ENCODE results near the gene RAB10. TPM values are rescaled to one million over a fixed set of nuclear protein-coding genes. Genes with fewer than 3 reads are reported as not detected.

Gene RAB10
- total and polyA plus RNA-seq, 2 of the 4 experiments (the other 2 are of a cell fraction) = 30.1 to 77.1 TPM

DNA sequence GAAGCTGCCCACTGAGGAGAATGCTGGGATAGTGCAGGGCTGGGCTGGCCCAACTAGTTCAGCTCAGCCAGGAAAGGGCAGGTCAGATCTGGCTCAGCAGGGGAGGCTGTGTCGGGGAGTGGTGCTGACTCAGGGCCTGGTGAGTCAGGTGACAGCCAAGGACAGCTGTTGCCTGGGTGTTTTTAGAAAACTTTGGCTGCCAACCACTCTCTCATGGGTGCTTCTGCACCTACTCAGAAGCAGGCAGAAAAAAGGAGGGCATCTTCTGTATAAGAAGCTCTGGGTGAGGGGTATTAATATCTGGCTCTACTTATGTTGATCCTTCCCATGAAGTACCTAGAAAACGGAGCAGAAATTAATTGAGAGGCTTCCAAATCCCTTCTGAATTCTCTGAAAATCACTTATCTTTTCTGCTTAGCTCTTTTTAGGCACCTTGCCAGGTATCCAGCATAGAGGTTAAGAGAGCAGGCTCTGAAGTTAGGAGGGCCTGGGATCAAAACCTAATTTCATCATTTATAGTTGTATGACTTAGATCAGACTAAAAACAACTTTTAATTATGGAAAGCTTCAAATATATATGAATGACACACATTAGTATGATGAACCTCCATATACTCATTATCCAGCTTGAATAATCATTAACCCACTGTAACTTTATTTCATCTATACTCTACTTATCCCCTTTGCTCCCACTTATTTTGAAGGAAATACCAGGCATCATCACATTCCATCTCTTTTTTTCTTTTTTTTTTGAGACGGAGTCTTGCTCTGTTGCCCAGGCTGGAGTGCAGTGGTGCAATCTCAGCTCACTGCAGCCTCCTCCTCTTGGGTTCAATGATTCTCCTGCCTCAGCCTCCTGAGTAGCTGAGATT lies 15.5 kb upstream of the RAB10 start (continued):
- TF ChIP-seq CTCF (conservative IDR thresholded peaks at IDR 0.05; ENCODE audit: low read depth, low read length) = no peak

GRCh38 chr2:26020231-26020640 lies 13.6 kb upstream of the RAB10 start:
- Histone ChIP-seq H2BK15ac (ENCODE audit: low read depth, low read length) (no peak overlapping the region), H2AK5ac (ENCODE audit: low read depth, low read length) (no peak overlapping the region; the same call in 1 of the 2 replicates), H3K27ac (ENCODE audit: insufficient read depth, low read length) (no peak overlapping the region), H3K79me1 (ENCODE audit: low read depth in 1 of 2, low read length in 2 of 2) (no peaks in the 10 kb centered on the region), H3K9me3 (ENCODE audit: control insufficient read depth, insufficient read depth, low read length) (no peaks in the 10 kb centered on the region), H2BK20ac (ENCODE audit: low read depth, low read length) (no peak overlapping the region), H3K4me2 (ENCODE audit: low read depth, low read length) (no peak overlapping the region), H3K4me1 (ENCODE audit: control insufficient read depth, insufficient read depth, low read length) (peaks cover 5% of the 10 kb centered on the region), H3K36me3 (ENCODE audit: control insufficient read depth, insufficient read depth, low read length) (no peaks in the 10 kb centered on the region), H3K27me3 (ENCODE audit: control insufficient read depth, insufficient read depth, low read length) (peaks cover 2% of the 10 kb centered on the region; the same call in 1 of the 2 replicates), H3K9me1 (ENCODE audit: insufficient read depth, low read length) (peaks cover 10% of the 10 kb centered on the region; the same call in 1 of the 2 replicates), H3K14ac (replicated peaks; ENCODE audit: low read depth, low read length) (peak overlapping the region; percentile 72; the same call in 1 of the 2 replicates), H4K8ac (ENCODE audit: low read depth in 2 of 2, low read length in 2 of 2) (no peak overlapping the region), H3K9ac (ENCODE audit: low read depth, low read length) (no peak overlapping the region), H4K20me1 (ENCODE audit: insufficient read depth, low read length) (no peaks in the 10 kb centered on the region), H2AFZ (replicated peaks; ENCODE audit: low read length, poor library complexity) (no peak overlapping the region), H3K23ac (ENCODE audit: low read depth, low read length) (no peak overlapping the region), H4K5ac (ENCODE audit: low read depth, low read length) (no peak overlapping the region), H2BK5ac (ENCODE audit: low read depth, low read length, poor library complexity, severe bottlenecking) (no peak overlapping the region), H3K4ac (ENCODE audit: low read depth, low read length) (no peak overlapping the region), H3K18ac (ENCODE audit: low read depth, low read length) (no peak overlapping the region), H4K91ac (ENCODE audit: insufficient read depth, low read depth, low read length) (no peak overlapping the region), H2AK9ac (replicated peaks; ENCODE audit: low read depth, low read length, poor library complexity) (no peak overlapping the region), H2BK120ac (ENCODE audit: low read depth, low read length) (no peak overlapping the region), H3K56ac (ENCODE audit: extremely low read depth, insufficient read depth, low read length) (no peak overlapping the region), H3K4me3 (ENCODE audit: insufficient read depth, low read depth, low read length) (no peak overlapping the region)
- intact Hi-C loops (cut with micrococcal nuclease) = no loop called here
- dilution Hi-C loops (cut with HindIII; ENCODE audit: low sequenced_read_pairs, unreplicated experiment) = no loop called here
- no peak for ATAC-seq (ENCODE audit: low read depth)
- in situ Hi-C loops (cut with MboI; ENCODE audit: low sequenced_read_pairs) = no loop called here
- ChIA-PET POLR2A (ENCODE audit: unreplicated experiment) (no interaction called here), CTCF (interaction anchor here (0.6 kb wide), 1 partner anchor 45 kb away, joined by 4 read pairs; no protein-coding TSS in a partner anchor)
- 73% methylated on average over 2 of the region's 4 CpGs; no CpG with 5 or more reads in 1 of the 2 experiments for WGBS, 2 experiments (ENCODE audit: extremely low coverage in 2 of 2, insufficient read length in 1 of 2)
- DNase-seq = no peak
- BruUV-seq (replicated peaks) = no TSS peak
- TF ChIP-seq NFE2L2 (IDR thresholded peaks at IDR 0.05; ENCODE audit: low read depth, low read length) (no peak), RFX5 (IDR thresholded peaks at IDR 0.05; ENCODE audit: low read depth, low read length) (no peak), POLR2A (IDR thresholded peaks at IDR 0.05; ENCODE audit: low read depth, low read length) (no peak), SMC3 (IDR thresholded peaks at IDR 0.05; ENCODE audit: low read depth, low read length) (no peak), BHLHE40 (IDR thresholded peaks at IDR 0.05; ENCODE audit: low read depth, low read length) (no peak), FOS (IDR thresholded peaks at IDR 0.05; ENCODE audit: low read depth, low read length) (no peak), RAD21 (IDR thresholded peaks at IDR 0.05; ENCODE audit: low read length) (no peak), CHD1 (IDR thresholded peaks at IDR 0.05; ENCODE audit: low read depth, low read length) (no peak), CEBPB (IDR thresholded peaks at IDR 0.05; ENCODE audit: low read depth, low read length) (no peak), CTCF (conservative IDR thresholded peaks at IDR 0.05; ENCODE audit: low read depth, low read length) (no peak)
- TF ChIP-seq, protein P1, sequence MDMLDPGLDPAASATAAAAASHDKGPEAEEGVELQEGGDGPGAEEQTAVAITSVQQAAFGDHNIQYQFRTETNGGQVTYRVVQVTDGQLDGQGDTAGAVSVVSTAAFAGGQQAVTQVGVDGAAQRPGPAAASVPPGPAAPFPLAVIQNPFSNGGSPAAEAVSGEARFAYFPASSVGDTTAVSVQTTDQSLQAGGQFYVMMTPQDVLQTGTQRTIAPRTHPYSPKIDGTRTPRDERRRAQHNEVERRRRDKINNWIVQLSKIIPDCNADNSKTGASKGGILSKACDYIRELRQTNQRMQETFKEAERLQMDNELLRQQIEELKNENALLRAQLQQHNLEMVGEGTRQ (IDR thresholded peaks at IDR 0.05; ENCODE audit: low read depth, low read length) = no peak
